Astrocyte (in vitro differentiated cells and primary cell): ENCODE data around the gene GRAMD4. TPM values are rescaled to one million over a fixed set of nuclear protein-coding genes. Genes with fewer than 3 reads are reported as not detected.

ENCODE experiments used
- DNase-seq: peaks from one replicate; pipeline ENCODE4 v3.0.0-alpha.2; 2010; ENCODE audit warnings: low read depth
- FAIRE-seq: peaks from 2 replicates; lab custom pipeline; 2011; peaks lifted over from hg19 to GRCh38; lab: Jason Lieb, UNC
- H2AFZ ChIP-seq: 2 replicates; pipeline ENCODE4 v1.6.0; 2012; ENCODE audit warnings: low read depth, low read length, inconsistent platforms
- H3K27ac ChIP-seq: 2 replicates; pipeline ENCODE4 v1.5.1; 2011; ENCODE audit warnings: low read depth, low read length, inconsistent platforms
- H3K27me3 ChIP-seq: 2 replicates; pipeline ENCODE4 v1.6.0; 2011; ENCODE audit warnings: low read length, inconsistent platforms; ENCODE audit not compliant: insufficient read depth
- H3K36me3 ChIP-seq: 2 replicates; pipeline ENCODE4 v1.5.1; 2011; ENCODE audit warnings: low read length, inconsistent platforms; ENCODE audit not compliant: insufficient read depth
- H3K4me1 ChIP-seq: 2 replicates; pipeline ENCODE4 v1.5.1; 2011; ENCODE audit warnings: low read length, inconsistent platforms; ENCODE audit not compliant: insufficient read depth
- H3K4me2 ChIP-seq: 2 replicates; pipeline ENCODE4 v1.6.0; 2012; ENCODE audit warnings: low read length, inconsistent platforms
- H3K4me3 ChIP-seq: 2 replicates; pipeline ENCODE4 v1.5.1; 2011; ENCODE audit warnings: low read depth, mild to moderate bottlenecking, low read length, inconsistent platforms; ENCODE audit not compliant: insufficient read depth
- H3K79me2 ChIP-seq: 2 replicates; pipeline ENCODE4 v1.6.0; 2012; ENCODE audit warnings: mild to moderate bottlenecking, low read length, inconsistent platforms; ENCODE audit not compliant: insufficient read depth
- H3K9ac ChIP-seq: 2 replicates; pipeline ENCODE4 v1.6.0; 2012; ENCODE audit warnings: mild to moderate bottlenecking, low read length, inconsistent platforms
- H3K9me3 ChIP-seq: 2 replicates; pipeline ENCODE4 v1.5.1; 2012; ENCODE audit warnings: low read depth, mild to moderate bottlenecking, low read length, inconsistent platforms; ENCODE audit not compliant: insufficient read depth
- H4K20me1 ChIP-seq: 2 replicates; pipeline ENCODE4 v1.6.0; 2012; ENCODE audit warnings: low read length, inconsistent platforms; ENCODE audit not compliant: insufficient read depth
- H3K27ac Mint-ChIP-seq: one replicate; pipeline ENCODE4 v1.8.0; 2021; ENCODE audit warnings: mild to moderate bottlenecking, mixed read lengths; ENCODE audit not compliant: unreplicated experiment
- H3K27me3 Mint-ChIP-seq: one replicate; pipeline ENCODE4 v1.8.0; 2021; ENCODE audit warnings: low read depth, mixed read lengths; ENCODE audit not compliant: unreplicated experiment
- H3K36me3 Mint-ChIP-seq: one replicate; pipeline ENCODE4 v1.8.0; 2021; ENCODE audit warnings: low read depth, mixed read lengths; ENCODE audit not compliant: unreplicated experiment
- H3K4me1 Mint-ChIP-seq: one replicate; pipeline ENCODE4 v1.8.0; 2021; ENCODE audit warnings: low read depth, mixed read lengths; ENCODE audit not compliant: unreplicated experiment
- H3K4me3 Mint-ChIP-seq: one replicate; pipeline ENCODE4 v1.8.0; 2021; ENCODE audit warnings: mild to moderate bottlenecking, moderate library complexity, mixed read lengths; ENCODE audit not compliant: unreplicated experiment
- H3K9me3 Mint-ChIP-seq: one replicate; pipeline ENCODE4 v1.8.0; 2021; ENCODE audit warnings: mild to moderate bottlenecking, mixed read lengths; ENCODE audit not compliant: unreplicated experiment
- CTCF ChIP-seq: IDR thresholded peaks from 2 replicates; pipeline ENCODE4 v1.5.1; 2011; ENCODE audit warnings: low read depth, mild to moderate bottlenecking, inconsistent platforms, low read length, moderate library complexity; ENCODE audit not compliant: insufficient read depth
- EZH2 ChIP-seq: IDR thresholded peaks from 2 replicates; pipeline ENCODE4 v1.6.1; 2012; ENCODE audit warnings: mild to moderate bottlenecking, low read length, inconsistent platforms; ENCODE audit not compliant: insufficient read depth
- total RNA-seq: library from RNA; stranded (reverse); gene quantifications from 2 replicates; pipeline ENCODE4 v1.2.1, GENCODE V29; 2021

GRAMD4 gene
- total RNA-seq, 1 donor from 2014 or later = 17.8 TPM

- Mint-ChIP-seq H3K27me3 (no peaks in the 10 kb centered on the region), H3K4me3 (no peak overlapping the region), H3K9me3 (no peaks in the 10 kb centered on the region), H3K27ac (no peak overlapping the region), H3K36me3 (no peaks in the 10 kb centered on the region), H3K4me1 (peaks cover 4% of the 10 kb centered on the region)
- H3K9me3 ChIP-seq = no peaks in the 10 kb centered on the region
- TF ChIP-seq EZH2 = no peak
- TF ChIP-seq CTCF = no peak
- peaks cover 5% of the 10 kb centered on the region for H3K79me2 ChIP-seq
- no peak overlapping the region for H3K9ac ChIP-seq
- H2AFZ ChIP-seq = no peak overlapping the region
- H4K20me1 ChIP-seq = peaks cover 25% of the 10 kb centered on the region
- no peak overlapping the region for H3K27ac ChIP-seq
- FAIRE-seq = no peak
- no peaks in the 10 kb centered on the region for H3K27me3 ChIP-seq
- H3K4me1 ChIP-seq = peaks cover 3% of the 10 kb centered on the region
- no peak overlapping the region for H3K4me3 ChIP-seq
- no peaks in the 10 kb centered on the region for H3K36me3 ChIP-seq
- H3K4me2 ChIP-seq = peak overlapping the region; percentile 50
- no peak for DNase-seq
These were observed 15.9 kb upstream of the GRAMD4 start for GRCh38 chr22:46604306-46604690.

- no peak overlapping the region for H3K4me3 ChIP-seq
- no peak overlapping the region for H3K4me2 ChIP-seq
- H3K36me3 Mint-ChIP-seq = no peaks in the 10 kb centered on the region
- H3K4me1 Mint-ChIP-seq = peaks cover 4% of the 10 kb centered on the region
- no peaks in the 10 kb centered on the region for H3K36me3 ChIP-seq
- no peak for DNase-seq
- H3K27ac ChIP-seq = no peak overlapping the region
- H2AFZ ChIP-seq = no peak overlapping the region
- no peak for TF ChIP-seq EZH2
- no peak for TF ChIP-seq CTCF
- no peak for FAIRE-seq
- H3K27me3 Mint-ChIP-seq = no peaks in the 10 kb centered on the region
- H3K9me3 ChIP-seq = no peaks in the 10 kb centered on the region
- peaks cover 3% of the 10 kb centered on the region for H3K4me1 ChIP-seq
- H3K79me2 ChIP-seq = peaks cover 5% of the 10 kb centered on the region
- H3K9me3 Mint-ChIP-seq = no peaks in the 10 kb centered on the region
- no peak overlapping the region for H3K27ac Mint-ChIP-seq
- no peaks in the 10 kb centered on the region for H3K27me3 ChIP-seq
- H4K20me1 ChIP-seq = peaks cover 29% of the 10 kb centered on the region
- H3K4me3 Mint-ChIP-seq = no peak overlapping the region
- no peak overlapping the region for H3K9ac ChIP-seq
These were observed 15.1 kb upstream of the GRAMD4 start for GRCh38 chr22:46605117-46605516.

GRCh38 chr22:46606886-46607285 is 13.3 kb upstream of the GRAMD4 start:
- no peak for DNase-seq
- no peaks in the 10 kb centered on the region for H3K27me3 Mint-ChIP-seq
- TF ChIP-seq CTCF (no peak), EZH2 (no peak)
- no peaks in the 10 kb centered on the region for H3K36me3 Mint-ChIP-seq
- Histone ChIP-seq H3K27ac (no peak overlapping the region), H3K79me2 (peaks cover 9% of the 10 kb centered on the region), H3K9me3 (no peaks in the 10 kb centered on the region), H3K4me1 (peaks cover 3% of the 10 kb centered on the region), H4K20me1 (peaks cover 35% of the 10 kb centered on the region), H3K27me3 (no peaks in the 10 kb centered on the region), H3K4me2 (no peak overlapping the region), H3K9ac (no peak overlapping the region), H2AFZ (no peak overlapping the region), H3K4me3 (no peak overlapping the region), H3K36me3 (no peaks in the 10 kb centered on the region)
- no peak for FAIRE-seq
- H3K9me3 Mint-ChIP-seq = no peaks in the 10 kb centered on the region
- peaks cover 4% of the 10 kb centered on the region for H3K4me1 Mint-ChIP-seq
- H3K4me3 Mint-ChIP-seq = no peak overlapping the region
- H3K27ac Mint-ChIP-seq = no peak overlapping the region
